ENCODE results near the gene GALE.
"Not testable (repeated sequence)": the region's sequence is repeated elsewhere in the genome, so short reads cannot be mapped to it uniquely, and the experiment has no call there.

GALE gene

DNA sequence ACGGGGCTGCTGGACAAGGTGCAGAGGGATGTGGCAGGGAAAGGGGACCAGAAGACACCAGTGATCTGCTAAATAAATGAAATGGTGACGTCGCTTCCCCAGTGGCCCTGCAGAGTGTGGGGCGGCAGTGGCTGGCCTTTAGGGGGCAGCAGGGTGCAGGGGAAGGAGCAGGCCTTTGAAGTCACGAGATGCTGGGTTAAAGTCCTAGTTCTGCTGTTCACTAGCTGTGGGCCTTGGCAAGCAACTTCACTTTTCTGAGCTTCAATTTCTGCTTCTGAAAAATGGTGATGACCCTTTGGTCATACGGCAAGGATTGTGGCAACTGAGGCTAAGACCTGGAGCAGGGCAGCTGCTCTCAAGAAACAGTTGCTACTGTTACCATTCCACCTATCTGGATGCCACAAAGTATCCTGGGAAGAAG is 9.2 kb upstream of the GALE start:
- peak; percentile 75 for DNase-seq (ENCODE audit: low spot score)

DNA sequence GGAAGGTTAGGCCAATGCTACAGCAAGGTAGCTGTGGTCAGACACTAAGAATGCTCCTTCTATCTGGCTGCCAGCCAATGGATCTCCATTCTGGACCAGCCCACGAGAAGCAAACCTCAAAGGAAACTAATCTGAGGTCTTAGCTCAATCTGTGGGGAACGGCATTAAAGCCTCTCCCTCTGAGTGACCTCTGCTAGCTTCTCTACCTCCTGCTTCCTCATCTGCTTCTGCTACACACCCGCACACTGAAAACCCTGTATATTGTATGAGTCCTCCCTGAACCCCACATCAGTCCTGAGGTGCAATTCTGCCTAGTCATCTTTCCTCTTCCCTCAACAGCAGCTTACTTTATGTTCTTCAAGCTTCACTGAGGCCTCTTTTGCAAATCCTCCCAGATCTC is 6.9 kb upstream of the GALE start:
- DNase-seq (ENCODE audit: low spot score), result no peak

DNA sequence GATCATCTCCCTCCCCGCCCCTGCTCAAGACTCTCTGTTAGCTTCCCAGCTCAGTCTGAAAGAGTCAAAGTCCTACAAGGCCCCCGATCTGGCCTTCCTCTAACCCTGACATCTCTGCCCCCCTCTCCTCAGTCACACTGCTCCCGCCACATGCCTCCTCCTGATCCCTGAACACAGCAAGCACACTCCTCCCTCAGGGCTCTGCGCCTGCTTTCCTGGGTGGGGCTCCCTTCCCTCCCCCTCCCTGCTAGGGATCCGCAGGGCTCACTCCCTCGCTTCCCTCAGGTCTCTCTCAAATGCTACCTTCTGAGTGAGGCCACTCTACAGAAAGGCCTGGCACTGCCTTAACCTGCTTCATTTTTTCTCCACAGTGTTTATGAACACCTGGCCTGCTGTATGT is 5.7 kb upstream of the GALE start:
- DNase-seq (ENCODE audit: low spot score), result no peak

DNA sequence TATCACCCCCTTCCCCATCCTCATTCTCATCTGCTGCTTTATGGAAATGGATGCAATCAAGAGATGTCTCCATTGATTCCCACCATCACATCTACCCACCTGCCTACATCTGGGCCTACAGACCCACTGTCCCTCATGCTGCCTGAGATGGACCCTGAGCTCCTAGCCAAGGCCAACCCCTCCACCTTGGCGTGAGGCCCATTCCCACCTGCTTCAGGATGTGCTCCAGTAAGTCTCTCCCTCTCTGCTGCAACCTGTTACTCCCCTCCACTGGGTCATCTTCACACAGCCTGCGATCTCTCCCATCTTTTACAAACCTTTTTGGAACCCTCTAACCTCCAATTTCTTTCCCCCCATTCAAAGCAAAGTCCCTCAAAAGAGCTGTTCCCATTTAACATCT is 4.5 kb upstream of the GALE start:
- DNase-seq (ENCODE audit: low spot score), result no peak

DNA sequence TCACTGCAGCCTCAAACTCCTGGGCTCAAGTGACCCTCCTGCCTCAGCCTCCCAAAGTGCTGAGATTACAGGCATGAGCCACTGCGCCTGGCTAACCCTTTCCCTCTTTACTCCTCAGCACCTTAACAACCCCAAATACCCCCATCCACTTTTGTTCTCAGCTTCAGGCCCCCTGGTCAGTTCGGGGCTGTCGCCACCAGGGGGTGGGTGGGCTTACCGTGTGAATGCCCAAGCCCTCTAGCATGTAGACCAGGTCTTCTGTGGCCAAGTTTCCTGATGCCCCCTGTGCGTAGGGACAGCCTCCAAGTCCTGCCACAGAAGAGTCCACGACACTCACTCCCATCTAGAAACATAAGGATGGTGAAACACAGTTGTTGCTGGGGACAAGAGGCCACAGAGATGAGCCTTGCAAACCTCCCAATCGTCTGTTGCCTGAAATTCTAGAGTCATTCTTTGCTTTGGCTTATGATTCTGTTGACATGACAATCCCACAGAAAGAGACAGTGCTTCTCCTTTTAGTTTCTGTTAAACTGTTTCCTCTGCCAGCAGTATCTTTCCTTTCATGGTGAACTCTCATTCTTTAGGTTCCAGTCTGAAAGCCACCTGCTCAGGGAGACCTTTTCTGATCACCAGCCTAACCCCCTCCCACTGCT is 3.8 kb upstream of the GALE start:
- DNase-seq (ENCODE audit: low spot score), result no peak

DNA sequence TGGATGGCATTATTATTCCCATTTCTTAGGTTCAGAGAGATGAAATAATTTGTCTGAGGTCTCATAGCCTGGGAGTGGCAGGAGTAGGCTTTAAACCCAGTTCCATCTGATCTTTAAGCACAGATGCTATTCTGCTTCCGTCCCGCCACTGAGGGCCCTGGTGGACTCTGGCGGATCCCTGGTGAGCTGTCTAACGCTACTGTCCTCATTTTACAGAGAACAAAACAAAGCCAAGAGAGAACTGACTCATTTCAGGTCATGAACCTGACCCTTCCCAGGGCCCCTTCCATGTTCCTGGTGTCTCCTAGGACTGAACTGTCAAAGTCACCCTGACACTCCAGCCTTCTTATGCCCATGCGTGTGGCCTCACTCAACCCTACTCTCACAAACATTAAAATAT is 3.1 kb upstream of the GALE start:
- DNase-seq (ENCODE audit: low spot score), result no peak

DNA sequence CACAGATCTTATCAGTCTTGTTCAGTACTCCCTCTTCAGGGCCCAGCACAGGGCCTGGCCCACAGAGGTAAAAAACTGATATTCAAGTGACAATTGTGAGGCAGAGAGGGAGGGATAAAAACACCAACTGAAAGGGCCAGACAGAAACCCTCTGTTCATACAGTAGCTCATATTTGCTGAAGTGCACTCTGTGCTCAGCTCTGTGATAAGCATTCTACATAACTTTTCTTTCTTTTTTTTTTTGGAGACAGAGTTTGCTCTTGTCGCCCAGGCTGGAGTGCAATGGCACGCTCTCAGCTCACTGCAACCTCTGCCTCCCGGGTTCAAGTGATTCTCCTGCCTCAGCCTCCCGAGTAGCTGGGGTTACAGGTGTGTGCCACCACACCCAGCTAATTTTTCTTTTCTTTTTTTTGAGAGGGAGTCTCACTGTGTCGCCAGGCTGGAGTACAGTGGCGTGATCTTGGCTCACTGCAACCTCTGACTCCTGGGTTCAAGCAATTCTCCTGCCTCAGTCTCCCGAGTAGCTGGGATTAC is 2.3 kb upstream of the GALE start:
- DNase-seq (ENCODE audit: low spot score), result not testable (repeated sequence)

DNA sequence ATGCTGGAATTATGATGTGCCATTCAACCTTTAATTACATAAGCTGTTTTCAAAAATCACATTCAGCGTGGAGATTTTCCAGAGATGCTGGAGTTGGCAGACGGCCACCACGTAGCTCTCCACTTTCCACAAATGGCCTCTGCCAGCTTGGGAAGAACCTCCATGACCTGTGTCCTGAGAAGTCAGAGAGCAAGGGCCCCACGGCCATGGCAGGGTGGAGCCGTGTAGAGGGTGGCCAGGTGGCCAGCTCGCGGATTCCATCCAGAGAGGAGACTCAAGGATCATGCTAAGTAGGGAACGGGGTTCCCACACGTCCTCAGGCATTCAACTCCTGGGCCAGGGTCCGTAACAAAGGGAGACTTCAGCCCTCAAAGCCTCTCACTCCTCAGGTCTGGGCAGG is 1.3 kb upstream of the GALE start:
- no peak for DNase-seq (ENCODE audit: low spot score)

DNA sequence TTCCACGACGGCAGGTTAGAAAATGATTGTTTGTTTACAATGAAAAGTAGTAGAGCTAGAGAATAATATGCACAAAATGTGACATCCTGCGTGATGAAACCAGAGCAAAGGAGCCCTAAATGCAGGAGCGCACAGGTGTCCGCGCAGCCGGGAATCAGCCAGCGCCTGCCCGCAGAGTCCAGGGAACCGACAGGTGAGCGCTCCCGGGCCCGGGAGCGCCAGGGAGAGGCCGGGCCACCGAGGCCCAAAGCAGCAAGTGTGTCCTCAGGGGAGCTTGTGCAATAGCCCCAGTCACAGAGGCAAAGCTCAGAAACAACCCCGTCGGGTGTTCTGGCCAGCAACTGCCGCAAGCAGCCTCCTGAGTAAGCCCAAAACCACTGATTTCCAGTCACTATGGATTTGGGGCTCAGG is 789 bp upstream of the GALE start:
- no peak for DNase-seq (ENCODE audit: low spot score)

DNA sequence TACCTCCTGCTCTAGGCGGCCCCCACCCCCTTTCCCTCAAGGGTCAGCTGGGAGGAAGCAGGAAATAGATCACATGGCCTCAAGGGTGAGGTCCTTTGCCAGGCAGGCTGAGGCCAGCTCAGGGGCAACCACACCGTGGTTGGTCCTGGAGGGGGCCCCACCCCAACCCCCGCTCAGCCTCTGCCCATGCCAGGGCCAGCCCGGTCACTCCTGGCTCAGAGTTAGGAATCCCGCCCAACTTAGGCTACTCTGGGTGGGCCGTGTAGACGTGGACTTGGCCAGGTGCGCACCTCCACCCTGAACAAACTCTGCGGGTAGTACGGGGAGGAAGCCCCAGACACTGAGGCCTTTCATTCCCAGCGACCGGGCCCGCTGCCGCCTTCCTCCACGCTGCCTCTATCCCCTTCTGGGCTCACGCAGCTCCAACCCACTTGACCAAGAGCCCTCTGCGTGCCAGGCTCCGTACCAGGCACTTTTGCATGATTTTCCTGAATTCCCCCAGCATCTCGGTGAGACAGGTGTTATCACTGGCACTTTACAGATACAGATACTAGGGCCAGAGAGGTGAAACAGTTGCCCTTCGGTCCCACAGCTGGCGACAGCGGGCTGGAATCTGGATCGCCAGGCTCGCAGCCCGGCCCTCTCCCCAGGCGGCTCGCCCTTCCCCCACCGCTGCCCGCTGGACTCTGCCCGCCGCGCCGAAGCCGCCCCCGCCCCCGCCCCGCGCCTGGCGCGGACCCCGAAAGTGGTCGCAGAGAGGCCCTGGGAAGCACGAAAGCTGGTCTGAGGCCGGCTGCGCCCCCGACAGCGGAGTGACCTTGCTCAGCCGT is 769 bp downstream of the GALE start:
- DNase-seq (ENCODE audit: low spot score), result no peak

DNA sequence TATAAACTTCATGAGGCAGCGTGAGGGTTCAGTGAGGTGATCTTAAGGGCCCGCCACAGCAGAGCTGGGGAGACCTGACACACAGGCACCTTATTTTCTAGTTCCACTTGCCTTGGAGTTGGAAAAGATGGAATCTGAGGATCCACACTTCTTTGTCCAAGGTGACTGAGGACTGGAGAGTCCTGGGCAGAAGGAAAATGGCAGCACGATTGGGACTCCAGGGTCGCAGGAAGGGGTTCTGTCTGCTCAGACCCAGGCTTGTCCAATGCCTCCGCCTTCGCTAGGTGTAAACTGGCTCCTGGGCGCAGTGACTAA is 1.3 kb downstream of the GALE start:
- DNase-seq (ENCODE audit: low spot score), result no peak

DNA sequence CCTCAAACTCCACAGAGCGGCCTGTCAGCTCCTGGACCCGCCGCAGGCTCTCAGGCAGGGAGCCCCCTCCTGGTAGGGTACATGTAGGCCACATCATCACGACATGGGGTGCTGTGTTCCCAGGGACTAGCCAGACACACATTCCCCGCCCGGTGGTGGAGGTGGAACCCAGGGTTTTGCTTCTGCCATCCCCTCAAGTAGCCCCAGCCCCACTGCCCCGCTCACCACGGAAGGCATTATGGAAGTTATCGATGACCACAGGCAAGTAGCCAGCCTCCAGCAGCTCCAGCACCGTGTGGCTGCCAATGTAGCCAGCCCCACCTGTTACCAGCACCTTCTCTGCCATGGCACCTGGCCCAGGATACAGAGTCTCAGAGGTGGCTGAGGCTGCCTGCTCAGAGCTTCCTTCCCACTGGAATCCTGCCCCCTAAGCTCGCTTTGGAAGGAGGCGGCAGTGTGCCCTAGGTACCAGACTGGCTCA is 1.9 kb downstream of the GALE start:
- no peak for DNase-seq (ENCODE audit: low spot score)

DNA sequence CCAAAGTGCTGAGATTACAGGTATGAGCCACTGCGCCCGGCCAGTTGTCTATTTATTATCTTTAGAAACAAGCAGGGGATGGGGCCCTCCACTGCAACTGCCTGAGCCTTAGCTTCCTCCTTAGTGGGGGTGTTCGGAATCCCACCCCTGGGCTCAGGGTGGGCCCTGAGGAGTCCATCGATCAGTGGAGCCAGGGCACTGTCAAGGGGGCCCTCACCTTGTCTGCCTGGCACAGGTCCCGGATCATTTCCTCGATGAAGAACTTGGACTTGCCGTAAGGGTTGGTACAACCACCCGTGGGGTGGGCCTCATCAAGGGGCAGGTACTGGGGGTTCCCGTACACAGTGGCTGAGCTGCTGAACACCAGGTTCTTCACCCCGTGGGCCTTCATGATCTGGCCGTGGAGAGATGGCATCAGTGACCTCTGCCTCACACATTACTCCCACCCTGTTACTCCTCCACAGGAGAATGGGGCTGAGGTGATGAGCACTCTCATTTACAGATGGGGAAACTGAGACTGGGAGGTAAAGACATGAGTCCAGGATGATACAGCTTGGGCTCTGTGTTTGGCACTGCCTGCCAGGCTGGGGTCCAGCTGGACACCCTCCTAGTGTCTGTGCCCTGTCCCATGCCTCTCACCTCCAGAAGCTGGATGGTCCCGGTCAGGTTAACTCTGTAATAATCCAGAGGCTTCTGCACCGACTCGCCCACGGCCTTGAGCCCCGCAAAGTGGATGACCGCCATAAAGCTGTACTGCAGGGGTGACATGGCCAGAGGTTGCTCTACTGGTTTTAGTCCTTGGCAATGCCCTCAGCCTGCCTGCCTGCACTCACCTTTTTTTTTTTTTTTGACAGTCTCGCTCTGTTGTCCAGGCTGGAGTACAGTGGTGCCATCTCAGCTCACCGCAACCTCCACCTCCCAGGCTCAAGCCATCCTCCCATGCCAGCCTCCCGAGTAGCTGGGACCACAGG is 2.8 kb downstream of the GALE start:
- no peak for DNase-seq (ENCODE audit: low spot score)

DNA sequence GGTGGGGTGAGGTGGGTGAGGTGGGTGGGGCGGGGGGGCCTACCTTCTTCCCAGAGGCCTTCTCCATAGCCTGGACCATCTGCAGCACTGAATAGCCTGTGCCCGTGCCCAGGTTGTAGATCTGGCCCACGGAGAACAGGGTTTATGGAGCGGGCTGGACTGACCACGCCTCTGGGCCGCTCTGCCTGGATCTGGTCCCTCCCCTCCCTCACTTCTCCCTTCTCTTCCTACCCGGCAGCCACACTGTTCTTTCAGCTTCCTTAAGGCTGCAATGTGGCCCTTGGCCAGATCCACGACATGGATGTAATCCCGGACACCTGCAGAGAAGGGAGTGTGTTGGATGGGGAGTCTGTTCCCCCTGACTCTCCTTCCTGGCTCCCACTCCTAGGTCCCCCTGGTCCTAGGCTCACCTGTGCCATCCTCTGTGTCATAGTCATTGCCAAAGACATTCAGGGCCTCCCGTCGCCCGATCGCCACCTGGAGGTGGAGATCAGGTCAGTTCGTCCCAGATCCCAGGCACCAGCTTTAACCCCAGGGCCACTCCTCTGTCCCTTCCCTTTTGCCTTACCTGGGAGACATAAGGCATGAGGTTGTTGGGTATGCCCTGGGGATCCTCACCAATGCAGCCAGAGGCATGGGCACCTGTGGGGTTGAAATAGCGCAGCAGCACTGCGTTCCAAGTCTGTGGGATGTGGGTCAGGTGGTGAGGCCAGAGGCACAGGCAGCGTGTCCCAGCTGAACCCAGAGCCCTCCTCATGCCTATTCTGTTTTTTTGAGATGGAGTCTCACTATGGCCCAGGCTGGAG is 3.9 kb downstream of the GALE start:
- no peak for DNase-seq (ENCODE audit: low spot score)

DNA sequence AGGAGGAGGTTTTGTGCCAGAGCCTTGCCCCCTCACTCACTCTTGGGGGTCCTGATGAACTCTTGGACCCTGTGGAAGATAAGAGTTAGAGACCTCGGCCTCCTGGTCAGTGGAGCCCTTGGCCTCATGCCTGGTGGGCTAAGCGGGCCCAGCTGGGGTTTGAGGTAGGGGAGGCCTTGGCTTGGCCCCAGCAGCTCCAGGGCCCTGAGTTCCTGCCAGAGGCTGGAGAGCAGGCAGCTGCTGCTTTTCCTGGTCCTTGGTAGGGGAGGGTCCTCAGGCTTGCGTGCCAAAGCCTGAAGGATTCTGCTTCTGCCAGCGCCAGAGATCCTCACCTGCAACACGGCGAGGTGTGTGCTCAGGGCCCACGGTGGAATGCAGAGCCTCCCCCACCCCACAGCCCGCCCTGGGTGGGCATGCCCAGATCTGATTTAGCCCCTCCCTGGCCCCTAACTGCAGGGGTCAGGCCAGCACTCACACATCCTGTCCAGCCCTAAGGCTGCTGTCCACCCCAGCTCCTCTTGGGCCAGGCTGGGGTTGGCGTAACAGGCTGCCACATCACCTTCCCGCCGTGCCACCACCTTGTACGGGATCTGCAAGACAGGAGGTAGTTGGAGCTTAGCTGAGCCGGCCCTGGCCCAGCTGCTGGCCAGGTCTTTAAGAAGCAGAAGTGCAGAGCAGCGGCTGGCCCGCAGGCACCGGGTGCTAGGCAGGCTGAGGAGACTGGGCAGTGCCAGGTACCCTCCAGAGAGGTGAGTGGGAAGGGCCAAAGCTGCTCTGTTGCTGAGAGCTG is 4.7 kb downstream of the GALE start:
- DNase-seq (ENCODE audit: low spot score), result no peak

DNA sequence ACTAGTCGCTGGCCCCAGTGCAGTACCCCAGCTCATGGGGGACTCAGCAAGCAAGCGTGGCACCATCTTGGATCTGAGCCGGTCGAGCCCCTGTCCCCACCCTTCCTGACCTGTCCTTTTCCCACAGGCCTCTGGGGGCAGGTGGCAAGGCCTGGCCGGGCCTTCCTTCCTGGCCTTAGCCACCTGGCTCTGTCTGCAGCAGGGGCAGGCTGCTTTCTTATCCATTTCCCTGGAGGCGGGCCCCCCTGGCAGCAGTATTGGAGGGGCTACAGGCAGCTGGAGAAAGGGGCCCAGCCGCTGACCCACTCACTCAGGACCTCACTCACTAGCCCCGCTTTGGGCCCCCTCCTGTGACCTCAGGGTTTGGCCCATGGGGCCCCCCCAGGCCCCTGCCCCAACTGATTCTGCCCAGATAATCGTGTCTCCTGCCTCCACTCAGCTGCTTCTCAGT is 5.8 kb downstream of the GALE start:
- DNase-seq (ENCODE audit: low spot score), result not testable (repeated sequence)

DNA sequence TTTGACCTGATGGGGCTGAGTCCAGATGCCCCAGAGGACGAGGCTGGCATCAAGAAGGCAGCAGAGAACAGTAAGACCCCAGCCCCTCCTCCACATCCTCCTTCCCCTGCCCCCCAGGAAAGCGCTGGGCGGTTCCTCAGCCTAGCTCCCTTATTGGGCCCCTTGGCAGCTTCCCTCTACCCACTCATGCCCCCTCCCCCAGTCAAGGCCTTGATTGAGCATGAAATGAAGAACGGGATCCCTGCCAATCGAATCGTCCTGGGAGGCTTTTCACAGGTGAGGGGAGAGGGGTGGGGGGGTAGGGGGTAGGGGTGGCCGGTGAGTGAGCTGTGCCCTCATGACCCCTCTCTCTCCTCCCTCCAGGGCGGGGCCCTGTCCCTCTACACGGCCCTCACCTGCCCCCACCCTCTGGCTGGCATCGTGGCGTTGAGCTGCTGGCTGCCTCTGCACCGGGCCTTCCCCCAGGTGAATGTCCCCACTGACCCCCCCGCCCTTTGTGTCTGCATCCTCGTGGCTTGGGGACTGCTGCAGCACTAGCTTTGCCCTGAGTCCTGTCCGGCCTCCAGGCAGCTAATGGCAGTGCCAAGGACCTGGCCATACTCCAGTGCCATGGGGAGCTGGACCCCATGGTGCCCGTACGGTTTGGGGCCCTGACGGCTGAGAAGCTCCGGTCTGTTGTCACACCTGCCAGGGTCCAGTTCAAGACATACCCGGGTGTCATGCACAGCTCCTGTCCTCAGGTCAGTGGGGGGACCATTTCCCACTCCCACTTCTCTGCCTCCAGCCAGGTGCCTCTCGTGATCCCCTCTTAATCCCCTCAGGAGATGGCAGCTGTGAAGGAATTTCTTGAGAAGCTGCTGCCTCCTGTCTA is 6.5 kb downstream of the GALE start:
- no peak for DNase-seq (ENCODE audit: low spot score)

DNA sequence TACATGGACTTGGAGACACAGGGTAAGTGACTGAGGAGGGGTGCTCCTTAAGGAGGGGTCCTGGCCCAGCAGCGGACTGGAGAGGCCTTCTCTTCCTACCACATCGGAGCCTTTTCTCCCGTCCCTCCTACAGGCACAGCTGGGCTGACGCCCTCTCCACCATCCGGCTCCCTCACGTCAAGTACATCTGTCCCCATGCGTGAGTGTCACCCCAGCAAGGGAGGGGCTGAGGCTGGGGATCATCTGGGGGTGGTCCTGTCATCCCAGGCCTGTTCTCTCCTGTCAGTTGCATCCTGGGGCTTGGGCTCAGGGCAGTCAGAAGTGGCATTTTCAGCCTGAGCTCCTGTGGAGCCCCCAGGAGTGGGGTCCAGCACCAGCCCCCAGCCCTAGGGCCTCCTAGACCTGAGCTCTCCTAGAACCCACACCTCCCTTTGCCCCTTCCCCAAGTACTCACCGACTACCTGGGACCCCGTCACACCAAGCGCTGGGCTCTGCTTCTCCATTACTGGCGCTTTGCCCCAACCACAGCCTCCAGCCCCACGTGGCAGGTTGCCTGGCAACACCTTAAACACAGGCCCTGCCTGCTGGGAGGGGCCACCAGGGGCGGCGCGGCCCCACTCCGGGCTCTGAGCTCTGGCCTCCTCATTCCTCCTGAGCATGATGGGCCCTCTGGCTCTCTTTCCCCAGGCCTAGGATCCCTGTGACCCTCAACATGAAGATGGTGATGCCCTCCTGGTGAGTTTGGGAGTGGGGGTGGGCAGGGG is 7.4 kb downstream of the GALE start:
- DNase-seq (ENCODE audit: low spot score), result peak; percentile 75
